ENCODE measurements around the gene ZNF628. TPM values are rescaled to one million over a fixed set of nuclear protein-coding genes. Genes with fewer than 3 reads are reported as not detected.

The ZNF628 gene
- total RNA-seq, 1 experiment from 2014 or later: 12.3 TPM

- H3K36me3 Mint-ChIP-seq (ENCODE audit: insufficient read depth, unreplicated experiment): peaks cover 7% of the 10 kb centered on the region
- POLR2A ChIA-PET: no interaction called here
Measured at GRCh38 chr19:55439052-55439451, 37.4 kb upstream of the ZNF628 start.

GRCh38 chr19:55440411-55441105 lies 35.9 kb upstream of the ZNF628 start:
- CTCF ChIA-PET: no interaction called here
- Mint-ChIP-seq H3K9me3 (ENCODE audit: unreplicated experiment) (no peaks in the 10 kb centered on the region), H3K4me1 (ENCODE audit: low read depth, unreplicated experiment) (no peaks in the 10 kb centered on the region), H3K27me3 (ENCODE audit: insufficient read depth, unreplicated experiment) (peaks cover 42% of the 10 kb centered on the region), H3K4me3 (ENCODE audit: unreplicated experiment) (no peak overlapping the region), H3K27ac (ENCODE audit: unreplicated experiment) (no peak overlapping the region), H3K36me3 (ENCODE audit: insufficient read depth, unreplicated experiment) (peaks cover 7% of the 10 kb centered on the region)
- POLR2A ChIA-PET: no interaction called here
- Histone ChIP-seq H3K4me1 (peaks cover 11% of the 10 kb centered on the region; the same call in 1 of the 2 replicates), H3K27me3 (replicated peaks; ENCODE audit: control insufficient read depth, insufficient read depth, low read length) (peaks cover 10% of the 10 kb centered on the region), H3K9me3 (0 out of 2 replicates have a peak, but pooled peaks cover 3% of the 10 kb centered on the region), H3K36me3 (ENCODE audit: control insufficient read depth, insufficient read depth, low read length) (no peaks in the 10 kb centered on the region), H3K4me3 (ENCODE audit: low read depth, low read length) (no peak overlapping the region)
- no peak for DNase-seq
- TF ChIP-seq, protein P1, sequence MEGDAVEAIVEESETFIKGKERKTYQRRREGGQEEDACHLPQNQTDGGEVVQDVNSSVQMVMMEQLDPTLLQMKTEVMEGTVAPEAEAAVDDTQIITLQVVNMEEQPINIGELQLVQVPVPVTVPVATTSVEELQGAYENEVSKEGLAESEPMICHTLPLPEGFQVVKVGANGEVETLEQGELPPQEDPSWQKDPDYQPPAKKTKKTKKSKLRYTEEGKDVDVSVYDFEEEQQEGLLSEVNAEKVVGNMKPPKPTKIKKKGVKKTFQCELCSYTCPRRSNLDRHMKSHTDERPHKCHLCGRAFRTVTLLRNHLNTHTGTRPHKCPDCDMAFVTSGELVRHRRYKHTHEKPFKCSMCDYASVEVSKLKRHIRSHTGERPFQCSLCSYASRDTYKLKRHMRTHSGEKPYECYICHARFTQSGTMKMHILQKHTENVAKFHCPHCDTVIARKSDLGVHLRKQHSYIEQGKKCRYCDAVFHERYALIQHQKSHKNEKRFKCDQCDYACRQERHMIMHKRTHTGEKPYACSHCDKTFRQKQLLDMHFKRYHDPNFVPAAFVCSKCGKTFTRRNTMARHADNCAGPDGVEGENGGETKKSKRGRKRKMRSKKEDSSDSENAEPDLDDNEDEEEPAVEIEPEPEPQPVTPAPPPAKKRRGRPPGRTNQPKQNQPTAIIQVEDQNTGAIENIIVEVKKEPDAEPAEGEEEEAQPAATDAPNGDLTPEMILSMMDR (IDR thresholded peaks at IDR 0.05; ENCODE audit: insufficient read depth in 1 of 2, low read depth in 1 of 2, low read length in 1 of 2, severe bottlenecking in 1 of 2, unreplicated experiment in 1 of 2): no peak
- intact Hi-C loops (cut with micrococcal nuclease; ENCODE audit: unreplicated experiment): no loop called here
- no TSS peak for BruUV-seq (replicated peaks)

More at GRCh38 chr19:55439052-55439451, 37.4 kb upstream of the ZNF628 start:
- intact Hi-C loops (cut with micrococcal nuclease; ENCODE audit: unreplicated experiment): no loop called here
- no peak for DNase-seq
- no peaks in the 10 kb centered on the region for H3K4me1 Mint-ChIP-seq (ENCODE audit: low read depth, unreplicated experiment)
- H3K27ac Mint-ChIP-seq (ENCODE audit: unreplicated experiment): no peak overlapping the region
- BruUV-seq (replicated peaks): no TSS peak
- Histone ChIP-seq H3K36me3 (ENCODE audit: control insufficient read depth, insufficient read depth, low read length) (no peaks in the 10 kb centered on the region), H3K4me1 (peaks cover 11% of the 10 kb centered on the region; the same call in 1 of the 2 replicates), H3K27me3 (replicated peaks; ENCODE audit: control insufficient read depth, insufficient read depth, low read length) (peaks cover 9% of the 10 kb centered on the region), H3K9me3 (0 out of 2 replicates have a peak, but pooled peaks cover 3% of the 10 kb centered on the region), H3K4me3 (ENCODE audit: low read depth, low read length) (no peak overlapping the region)
- CTCF ChIA-PET: no interaction called here
- no peak overlapping the region for H3K4me3 Mint-ChIP-seq (ENCODE audit: unreplicated experiment)
- peaks cover 35% of the 10 kb centered on the region for H3K27me3 Mint-ChIP-seq (ENCODE audit: insufficient read depth, unreplicated experiment)
- no peaks in the 10 kb centered on the region for H3K9me3 Mint-ChIP-seq (ENCODE audit: unreplicated experiment)
- TF ChIP-seq, protein P1 (IDR thresholded peaks at IDR 0.05; ENCODE audit: insufficient read depth in 1 of 2, low read depth in 1 of 2, low read length in 1 of 2, severe bottlenecking in 1 of 2, unreplicated experiment in 1 of 2): no peak

- no peak overlapping the region for H3K4me3 ChIP-seq (ENCODE audit: low read depth, low read length)
- 0 out of 2 replicates have a peak, but pooled peaks cover 3% of the 10 kb centered on the region for H3K9me3 ChIP-seq
- no peaks in the 10 kb centered on the region for H3K9me3 Mint-ChIP-seq (ENCODE audit: unreplicated experiment)
- peaks cover 7% of the 10 kb centered on the region for H3K36me3 Mint-ChIP-seq (ENCODE audit: insufficient read depth, unreplicated experiment)
- peaks cover 11% of the 10 kb centered on the region; the same call in 1 of the 2 replicates for H3K4me1 ChIP-seq
- peak overlapping the region; percentile 6 for H3K4me3 Mint-ChIP-seq (ENCODE audit: unreplicated experiment)
- H3K27me3 Mint-ChIP-seq (ENCODE audit: insufficient read depth, unreplicated experiment): peaks cover 44% of the 10 kb centered on the region
- BruUV-seq (replicated peaks): no TSS peak
- TF ChIP-seq, protein P1 (IDR thresholded peaks at IDR 0.05; ENCODE audit: insufficient read depth in 1 of 2, low read depth in 1 of 2, low read length in 1 of 2, severe bottlenecking in 1 of 2, unreplicated experiment in 1 of 2): no peak
- ChIA-PET POLR2A (interaction anchor here (0.7 kb wide), 1 partner anchor 158 kb away, joined by 4 read pairs; the partner anchor contains the start of gene FIZ1), CTCF (interaction anchor here (0.6 to 1.2 kb wide), 2 partner anchors 20 to 57 kb away, joined by 4 read pairs; partner anchors contain the start of genes ISOC2 and TMEM238)
- no peaks in the 10 kb centered on the region for H3K4me1 Mint-ChIP-seq (ENCODE audit: low read depth, unreplicated experiment)
- H3K27me3 ChIP-seq (replicated peaks; ENCODE audit: control insufficient read depth, insufficient read depth, low read length): peaks cover 10% of the 10 kb centered on the region
- H3K36me3 ChIP-seq (ENCODE audit: control insufficient read depth, insufficient read depth, low read length): no peaks in the 10 kb centered on the region
- H3K27ac Mint-ChIP-seq (ENCODE audit: unreplicated experiment): no peak overlapping the region
- DNase-seq: no peak
- intact Hi-C loops (cut with micrococcal nuclease; ENCODE audit: unreplicated experiment): no loop called here
Measured at GRCh38 chr19:55441319-55441691, 35.1 kb upstream of the ZNF628 start.
